OCI-LY1 (cell line): Measurements from ENCODE around the gene SLMAP.

ENCODE experiments used
- H2AFZ ChIP-seq: fragments of 200-600 bp; sonication (generic), shearing (Covaris generic); 2 replicates; pipeline ENCODE4 v1.6.0; 2014; ENCODE audit warnings: antibody characterized with exemption, mild to moderate bottlenecking, low read length
- H3F3A ChIP-seq: fragments of 200-600 bp; sonication (generic), shearing (Covaris generic); 2 replicates; pipeline ENCODE4 v1.6.0; 2014; ENCODE audit warnings: mild to moderate bottlenecking, antibody characterized with exemption, low read length, moderate library complexity; ENCODE audit not compliant: insufficient read depth
- H3K27ac ChIP-seq: fragments of 200-600 bp; sonication (generic); 2 replicates; pipeline ENCODE4 v1.5.1; 2014; ENCODE audit warnings: low read length, mixed run types, mild to moderate bottlenecking, low read depth; ENCODE audit not compliant: poor library complexity, severe bottlenecking
- H3K27me3 ChIP-seq: fragments of 200-600 bp; sonication (generic); 2 replicates; pipeline ENCODE4 v1.6.0; 2014; ENCODE audit warnings: antibody characterized with exemption, mild to moderate bottlenecking, low read length, moderate library complexity; ENCODE audit not compliant: insufficient read depth
- H3K36me3 ChIP-seq: fragments of 200-600 bp; sonication (generic); 2 replicates; pipeline ENCODE4 v1.6.1; 2014; ENCODE audit warnings: mild to moderate bottlenecking, antibody characterized with exemption, low read length, moderate library complexity, mixed read lengths; ENCODE audit not compliant: insufficient read depth
- H3K4me1 ChIP-seq: fragments of 200-600 bp; sonication (generic); 2 replicates; pipeline ENCODE4 v1.5.1; 2014; ENCODE audit warnings: mild to moderate bottlenecking, low read length, moderate library complexity; ENCODE audit not compliant: insufficient read depth, severe bottlenecking
- H3K4me2 ChIP-seq: fragments of 200-600 bp; sonication (generic), shearing (Covaris generic); 2 replicates; pipeline ENCODE4 v1.6.1; 2014; ENCODE audit warnings: low read length
- H3K4me3 ChIP-seq: fragments of 200-600 bp; sonication (generic); 2 replicates; pipeline ENCODE4 v1.5.1; 2014; ENCODE audit warnings: low read length, low read depth, mild to moderate bottlenecking, mixed read lengths; ENCODE audit not compliant: poor library complexity, severe bottlenecking
- H3K79me2 ChIP-seq: fragments of 200-600 bp; shearing (Covaris generic); 2 replicates; pipeline ENCODE4 v1.6.1; 2016; ENCODE audit warnings: mixed run types, low read length, mixed read lengths; ENCODE audit not compliant: insufficient read depth
- H3K9ac ChIP-seq: fragments of 200-600 bp; sonication (generic), shearing (Covaris generic); 2 replicates; pipeline ENCODE4 v1.6.1; 2014; ENCODE audit warnings: mild to moderate bottlenecking, low read length, mixed read lengths
- H3K9me2 ChIP-seq: fragments of 200-600 bp; sonication (generic), shearing (Covaris generic); 2 replicates; pipeline ENCODE4 v1.6.1; 2014; ENCODE audit warnings: low read depth, mild to moderate bottlenecking, low read length, mixed read lengths
- H3K9me3 ChIP-seq: fragments of 200-600 bp; shearing (Covaris generic); 2 replicates; pipeline ENCODE4 v1.6.1; 2014; ENCODE audit warnings: low read length, mixed read lengths
- H4K20me1 ChIP-seq: fragments of 200-600 bp; sonication (generic), shearing (Covaris generic); 2 replicates; pipeline ENCODE4 v1.6.0; 2016; ENCODE audit warnings: mild to moderate bottlenecking, low read length; ENCODE audit not compliant: insufficient read depth
- EZH2 ChIP-seq: fragments of 200-600 bp; sonication (generic), shearing (Covaris generic); IDR thresholded peaks from 2 replicates; pipeline ENCODE4 v1.8.0; 2017; ENCODE audit warnings: borderline replicate concordance, mixed run types, mild to moderate bottlenecking, antibody characterized with exemption, low read length, moderate library complexity, mixed read lengths
- TF ChIP-seq, protein P1 (sequence below): fragments of 200-600 bp; sonication (generic), shearing (Covaris generic); IDR thresholded peaks from 2 replicates; pipeline ENCODE4 v1.5.1; 2017; ENCODE audit warnings: mild to moderate bottlenecking, antibody characterized with exemption, low read length, moderate library complexity, mixed read lengths

The SLMAP gene

GRCh38 chr3:57923101-57923500 lies 167.0 kb downstream of the SLMAP start:
- H3K4me3 ChIP-seq, result no peak overlapping the region
- H3K36me3 ChIP-seq, result peaks cover 50% of the 10 kb centered on the region

GRCh38 chr3:57923752-57924151 lies 167.6 kb downstream of the SLMAP start:
- Histone ChIP-seq H4K20me1 (no peaks in the 10 kb centered on the region), H3K4me3 (no peak overlapping the region), H3K4me1 (no peaks in the 10 kb centered on the region), H3K9me3 (no peaks in the 10 kb centered on the region), H3K79me2 (no peaks in the 10 kb centered on the region), H3K9me2 (no peaks in the 10 kb centered on the region), H3F3A (no peaks in the 10 kb centered on the region), H3K4me2 (no peak overlapping the region), H3K27me3 (no peaks in the 10 kb centered on the region), H3K36me3 (peaks cover 52% of the 10 kb centered on the region), H3K27ac (no peak overlapping the region), H2AFZ (no peak overlapping the region), H3K9ac (no peak overlapping the region)
- TF ChIP-seq, protein P1, sequence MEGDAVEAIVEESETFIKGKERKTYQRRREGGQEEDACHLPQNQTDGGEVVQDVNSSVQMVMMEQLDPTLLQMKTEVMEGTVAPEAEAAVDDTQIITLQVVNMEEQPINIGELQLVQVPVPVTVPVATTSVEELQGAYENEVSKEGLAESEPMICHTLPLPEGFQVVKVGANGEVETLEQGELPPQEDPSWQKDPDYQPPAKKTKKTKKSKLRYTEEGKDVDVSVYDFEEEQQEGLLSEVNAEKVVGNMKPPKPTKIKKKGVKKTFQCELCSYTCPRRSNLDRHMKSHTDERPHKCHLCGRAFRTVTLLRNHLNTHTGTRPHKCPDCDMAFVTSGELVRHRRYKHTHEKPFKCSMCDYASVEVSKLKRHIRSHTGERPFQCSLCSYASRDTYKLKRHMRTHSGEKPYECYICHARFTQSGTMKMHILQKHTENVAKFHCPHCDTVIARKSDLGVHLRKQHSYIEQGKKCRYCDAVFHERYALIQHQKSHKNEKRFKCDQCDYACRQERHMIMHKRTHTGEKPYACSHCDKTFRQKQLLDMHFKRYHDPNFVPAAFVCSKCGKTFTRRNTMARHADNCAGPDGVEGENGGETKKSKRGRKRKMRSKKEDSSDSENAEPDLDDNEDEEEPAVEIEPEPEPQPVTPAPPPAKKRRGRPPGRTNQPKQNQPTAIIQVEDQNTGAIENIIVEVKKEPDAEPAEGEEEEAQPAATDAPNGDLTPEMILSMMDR, result no peak
- no peak for TF ChIP-seq EZH2

More at GRCh38 chr3:57923101-57923500, 167.0 kb downstream of the SLMAP start:
- no peak overlapping the region for H2AFZ ChIP-seq
- no peaks in the 10 kb centered on the region for H3K79me2 ChIP-seq
- no peaks in the 10 kb centered on the region for H3K9me3 ChIP-seq
- H3K9ac ChIP-seq, result no peak overlapping the region
- H3K4me1 ChIP-seq, result no peaks in the 10 kb centered on the region
- H3K27me3 ChIP-seq, result no peaks in the 10 kb centered on the region
- TF ChIP-seq, protein P1, result no peak
- TF ChIP-seq EZH2, result no peak
- no peak overlapping the region for H3K27ac ChIP-seq
- H3K4me2 ChIP-seq, result no peak overlapping the region
- no peaks in the 10 kb centered on the region for H3F3A ChIP-seq
- H4K20me1 ChIP-seq, result no peaks in the 10 kb centered on the region
- no peaks in the 10 kb centered on the region for H3K9me2 ChIP-seq

DNA sequence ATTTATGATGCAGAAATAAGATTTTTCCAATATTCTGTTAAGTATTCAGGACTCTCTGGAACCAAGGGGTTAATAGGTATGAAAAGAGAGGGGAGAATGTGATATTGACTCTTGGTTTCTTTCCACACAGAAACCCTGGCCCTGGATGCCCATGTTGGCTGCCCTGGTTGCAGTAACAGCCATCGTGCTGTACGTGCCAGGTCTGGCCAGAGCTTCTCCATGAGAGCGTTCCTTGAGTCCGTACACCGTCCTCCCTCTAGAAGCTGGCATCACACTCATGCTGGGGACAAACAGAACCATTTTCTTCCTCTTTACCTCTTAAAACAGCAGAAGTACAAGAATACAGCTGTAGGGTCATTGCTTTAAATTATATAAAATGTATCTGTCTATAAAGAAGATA lies 171.1 kb downstream of the SLMAP start:
- no peaks in the 10 kb centered on the region for H3K9me2 ChIP-seq
- H4K20me1 ChIP-seq, result no peaks in the 10 kb centered on the region
- no peak overlapping the region for H2AFZ ChIP-seq
- H3K4me1 ChIP-seq, result no peaks in the 10 kb centered on the region
- no peak overlapping the region for H3K27ac ChIP-seq
- H3K36me3 ChIP-seq, result peaks cover 39% of the 10 kb centered on the region
- H3K4me2 ChIP-seq, result no peak overlapping the region
- H3K27me3 ChIP-seq, result no peaks in the 10 kb centered on the region
- H3K9ac ChIP-seq, result no peak overlapping the region
- H3K79me2 ChIP-seq, result no peaks in the 10 kb centered on the region
- H3F3A ChIP-seq, result no peaks in the 10 kb centered on the region; the same call in 1 of the 2 replicates
- no peak overlapping the region for H3K4me3 ChIP-seq
- no peaks in the 10 kb centered on the region for H3K9me3 ChIP-seq
- TF ChIP-seq, protein P1, result no peak
